PC-9 (cell line): ENCODE data around the gene EVL. TPM values are rescaled to one million over a fixed set of nuclear protein-coding genes. Genes with fewer than 3 reads are reported as not detected.

Experiments used
- BruUV-seq: library from RNA; stranded (reverse); fragments of 400-500 nt; replicated peaks from 2 replicates; lab custom pipeline; 2021; lab: Mats Ljungman, UMichigan
- CTCF ChIA-PET: fragments of 300-600 bp; sonication (Branson Sonifier 250); formaldehyde crosslinking; loops from one replicate; lab custom pipeline; 2022; ENCODE audit warnings: antibody characterized with exemption; lab: Charles Lee
- POLR2A ChIA-PET: fragments of 300-600 bp; sonication (Branson Sonifier 250); formaldehyde crosslinking; loops from one replicate; lab custom pipeline; 2022; ENCODE audit warnings: antibody characterized with exemption; ENCODE audit not compliant: unreplicated experiment; lab: Charles Lee
- DNase-seq, 2 experiments: peaks; one replicate each; pipeline versions ENCODE4 v3.0.0 to v3.0.0-alpha.2; 2015 to 2022; ENCODE audit warnings: mixed read lengths in 1 of 2
- H2AFZ ChIP-seq: fragments of 200-600 bp; sonication (generic); 2 replicates; pipeline ENCODE4 v1.8.1; 2017; ENCODE audit warnings: antibody characterized with exemption
- H3F3A ChIP-seq: fragments of 200-600 bp; sonication (generic); 2 replicates; pipeline ENCODE4 v1.8.1; 2017; ENCODE audit warnings: antibody characterized with exemption, mild to moderate bottlenecking, low read depth; ENCODE audit not compliant: insufficient read depth
- H3K27ac ChIP-seq: fragments of 200-600 bp; sonication (generic); 2 replicates; pipeline ENCODE4 v1.6.1; 2016; ENCODE audit warnings: mixed run types
- H3K27me3 ChIP-seq: fragments of 200-600 bp; sonication (generic); 2 replicates; pipeline ENCODE4 v1.6.1; 2016; ENCODE audit warnings: low read depth, mixed run types; ENCODE audit not compliant: insufficient read depth
- H3K36me3 ChIP-seq: fragments of 200-600 bp; sonication (generic); 2 replicates; pipeline ENCODE4 v1.6.1; 2016; ENCODE audit warnings: low read depth, mixed run types
- H3K4me1 ChIP-seq: fragments of 200-600 bp; sonication (generic); replicated peaks from 2 replicates; pipeline ENCODE4 v1.6.1; 2016; ENCODE audit warnings: mixed run types; ENCODE audit not compliant: insufficient read depth
- H3K4me2 ChIP-seq: fragments of 200-600 bp; sonication (generic); 2 replicates; pipeline ENCODE4 v1.6.1; 2017; ENCODE audit warnings: mixed run types
- H3K4me3 ChIP-seq: fragments of 200-600 bp; sonication (generic); 2 replicates; pipeline ENCODE4 v1.6.1; 2016; ENCODE audit warnings: mixed run types
- H3K79me2 ChIP-seq: fragments of 200-600 bp; sonication (generic); 2 replicates; pipeline ENCODE4 v1.6.1; 2017; ENCODE audit warnings: low read depth, mixed run types
- H3K9me2 ChIP-seq: fragments of 200-600 bp; sonication (generic); 2 replicates; pipeline ENCODE4 v1.8.1; 2017; ENCODE audit warnings: mild to moderate bottlenecking; ENCODE audit not compliant: insufficient read depth
- H3K9me3 ChIP-seq: fragments of 200-600 bp; sonication (generic); 2 replicates; pipeline ENCODE4 v1.8.1; 2016; ENCODE audit warnings: low read depth; ENCODE audit not compliant: insufficient read depth
- H4K20me1 ChIP-seq: fragments of 200-600 bp; sonication (generic); 2 replicates; pipeline ENCODE4 v1.8.1; 2017; ENCODE audit not compliant: insufficient read depth
- CTCF ChIP-seq: fragments of 200-600 bp; sonication (generic); conservative IDR thresholded peaks from 2 replicates; pipeline ENCODE4 v1.6.1; 2017; ENCODE audit warnings: mixed run types, antibody characterized with exemption, mild to moderate bottlenecking, moderate library complexity
- EZH2 ChIP-seq: fragments of 200-600 bp; sonication (generic); IDR thresholded peaks from 2 replicates; pipeline ENCODE4 v1.8.0; 2017; ENCODE audit warnings: antibody characterized with exemption, low read depth
- intact Hi-C: fragments of 100-400 bp; cut with micrococcal nuclease; formaldehyde crosslinking; loops from one replicate; pipeline ENCODE4 v1.10.0; 2022; ENCODE audit not compliant: unreplicated experiment
- total RNA-seq: library from RNA; stranded (reverse); gene quantifications from 2 replicates; pipeline ENCODE4 v1.2.3, GENCODE V29; 2021

EVL gene
- total RNA-seq, 1 experiment from 2014 or later: 5.9 TPM

- no TSS peak for BruUV-seq
- Histone ChIP-seq H3F3A (peaks cover 24% of the 10 kb centered on the region; the same call in 1 of the 2 replicates), H3K4me3 (no peak overlapping the region), H3K27me3 (no peaks in the 10 kb centered on the region), H3K9me3 (no peaks in the 10 kb centered on the region), H3K27ac (no peak overlapping the region), H4K20me1 (no peaks in the 10 kb centered on the region), H3K9me2 (no peaks in the 10 kb centered on the region), H3K4me2 (no peak overlapping the region), H3K36me3 (no peaks in the 10 kb centered on the region), H3K4me1 (peaks cover 31% of the 10 kb centered on the region), H3K79me2 (no peaks in the 10 kb centered on the region), H2AFZ (no peak overlapping the region)
- CTCF ChIA-PET: no interaction called here
- POLR2A ChIA-PET: no interaction called here
- DNase-seq: no peak
- no peak for TF ChIP-seq EZH2
- TF ChIP-seq CTCF: no peak
- intact Hi-C loops: no loop called here
Observed at GRCh38 chr14:100065942-100066574, 836 bp downstream of the EVL start.

- Histone ChIP-seq H3K4me2 (no peak overlapping the region), H3K4me1 (peaks cover 31% of the 10 kb centered on the region), H3K27ac (peak overlapping the region; percentile 94; the same call in 1 of the 2 replicates), H3F3A (peaks cover 24% of the 10 kb centered on the region; the same call in 1 of the 2 replicates), H3K9me2 (no peaks in the 10 kb centered on the region), H3K27me3 (no peaks in the 10 kb centered on the region), H3K9me3 (no peaks in the 10 kb centered on the region), H3K4me3 (no peak overlapping the region), H4K20me1 (no peaks in the 10 kb centered on the region), H3K79me2 (no peaks in the 10 kb centered on the region), H2AFZ (no peak overlapping the region), H3K36me3 (no peaks in the 10 kb centered on the region)
- intact Hi-C loops: no loop called here
- TF ChIP-seq EZH2: no peak
- TF ChIP-seq CTCF: no peak
- no TSS peak for BruUV-seq
- DNase-seq: no peak
- ChIA-PET CTCF (no interaction called here), POLR2A (no interaction called here)
Observed at GRCh38 chr14:100066962-100067361, 1.7 kb downstream of the EVL start.

GRCh38 chr14:100067481-100067880 lies 2.3 kb downstream of the EVL start:
- Histone ChIP-seq H3K79me2 (no peaks in the 10 kb centered on the region), H3K27me3 (no peaks in the 10 kb centered on the region), H3K4me2 (peak overlapping the region; percentile 63; the same call in 1 of the 2 replicates), H3K9me2 (no peaks in the 10 kb centered on the region), H3K9me3 (no peaks in the 10 kb centered on the region), H3K4me3 (no peak overlapping the region), H3K27ac (peak overlapping the region; percentile 94), H2AFZ (no peak overlapping the region; the same call in 1 of the 2 replicates), H4K20me1 (no peaks in the 10 kb centered on the region), H3F3A (peaks cover 24% of the 10 kb centered on the region; the same call in 1 of the 2 replicates), H3K4me1 (peaks cover 34% of the 10 kb centered on the region), H3K36me3 (no peaks in the 10 kb centered on the region)
- BruUV-seq: no TSS peak
- ChIA-PET CTCF (no interaction called here), POLR2A (no interaction called here)
- intact Hi-C loops: no loop called here
- no peak for DNase-seq
- no peak for TF ChIP-seq EZH2
- no peak for TF ChIP-seq CTCF
